OCI-LY3 (cell line): ENCODE measurements around the gene TBX4.

Experiments
- EZH2phosphoT487 ChIP-seq: fragments of 200-600 bp; shearing (Covaris generic); IDR thresholded peaks from 2 replicates; pipeline ENCODE4 v1.6.1; 2018; ENCODE audit warnings: antibody characterized with exemption, mixed run types, low read depth
- TF ChIP-seq, protein P1 (sequence below): fragments of 200-600, 300-600 bp; sonication (generic); IDR thresholded peaks from 2 replicates; pipeline ENCODE4 v1.5.1; 2014; ENCODE audit warnings: antibody characterized with exemption, low read length, low read depth

DNA sequence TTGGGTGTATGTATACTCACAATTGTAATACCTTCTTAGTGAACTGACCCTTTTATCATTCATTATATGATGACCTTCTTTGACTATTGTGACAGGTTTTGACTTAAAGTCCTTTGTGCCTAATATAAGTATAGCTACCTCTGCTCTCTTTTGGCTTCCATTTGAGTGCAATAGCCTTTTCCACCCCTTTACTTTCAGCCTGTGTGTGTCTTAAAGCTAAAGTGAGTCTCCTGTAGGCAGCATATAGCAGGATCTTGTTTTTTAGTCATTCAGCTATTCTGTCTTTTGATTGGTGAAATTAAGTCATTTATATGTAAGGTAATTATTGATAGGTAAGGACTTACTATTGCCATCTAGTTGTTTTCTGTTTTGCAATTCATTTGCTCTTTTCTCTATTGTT, 15.9 kb upstream of the TBX4 start:
- TF ChIP-seq, protein P1, sequence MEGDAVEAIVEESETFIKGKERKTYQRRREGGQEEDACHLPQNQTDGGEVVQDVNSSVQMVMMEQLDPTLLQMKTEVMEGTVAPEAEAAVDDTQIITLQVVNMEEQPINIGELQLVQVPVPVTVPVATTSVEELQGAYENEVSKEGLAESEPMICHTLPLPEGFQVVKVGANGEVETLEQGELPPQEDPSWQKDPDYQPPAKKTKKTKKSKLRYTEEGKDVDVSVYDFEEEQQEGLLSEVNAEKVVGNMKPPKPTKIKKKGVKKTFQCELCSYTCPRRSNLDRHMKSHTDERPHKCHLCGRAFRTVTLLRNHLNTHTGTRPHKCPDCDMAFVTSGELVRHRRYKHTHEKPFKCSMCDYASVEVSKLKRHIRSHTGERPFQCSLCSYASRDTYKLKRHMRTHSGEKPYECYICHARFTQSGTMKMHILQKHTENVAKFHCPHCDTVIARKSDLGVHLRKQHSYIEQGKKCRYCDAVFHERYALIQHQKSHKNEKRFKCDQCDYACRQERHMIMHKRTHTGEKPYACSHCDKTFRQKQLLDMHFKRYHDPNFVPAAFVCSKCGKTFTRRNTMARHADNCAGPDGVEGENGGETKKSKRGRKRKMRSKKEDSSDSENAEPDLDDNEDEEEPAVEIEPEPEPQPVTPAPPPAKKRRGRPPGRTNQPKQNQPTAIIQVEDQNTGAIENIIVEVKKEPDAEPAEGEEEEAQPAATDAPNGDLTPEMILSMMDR: no peak
- no peak for TF ChIP-seq EZH2phosphoT487
